ENCODE measurements around the gene E2F8.

Gene E2F8

GRCh38 chr11:19268909-19269308 is 28.2 kb upstream of the E2F8 start:
- H3K4me1 ChIP-seq (ENCODE audit: control insufficient read depth, insufficient read depth, low read length), result no peaks in the 10 kb centered on the region
- no peaks in the 10 kb centered on the region for H3K9me3 ChIP-seq (ENCODE audit: control insufficient read depth, insufficient read depth, low read depth, low read length)
- H3K36me3 ChIP-seq (ENCODE audit: control insufficient read depth in 2 of 2, insufficient read depth in 1 of 2, low read length in 2 of 2), result no peaks in the 10 kb centered on the region
- TF ChIP-seq ZBTB1 (tag by site-specific recombination; IDR thresholded peaks at IDR 0.05) (no peak), ZFP37 (tag by site-specific recombination; IDR thresholded peaks at IDR 0.05) (no peak), TRIM28 (IDR thresholded peaks at IDR 0.05; ENCODE audit: borderline replicate concordance, low read length) (no peak), ZNF704 (tag by site-specific recombination; IDR thresholded peaks at IDR 0.05) (no peak), OSR2 (tag by site-specific recombination; IDR thresholded peaks at IDR 0.05) (no peak), ZNF211 (tag by site-specific recombination; IDR thresholded peaks at IDR 0.05; ENCODE audit: low read depth) (no peak), ZNF324 (tag by site-specific recombination; IDR thresholded peaks at IDR 0.05) (no peak), ZNF777 (tag by site-specific recombination; IDR thresholded peaks at IDR 0.05; ENCODE audit: borderline replicate concordance) (no peak), EGR2 (tag by site-specific recombination; IDR thresholded peaks at IDR 0.05; ENCODE audit: low read depth) (no peak), HOXA7 (CRISPR knock-in tag; IDR thresholded peaks at IDR 0.05; ENCODE audit: borderline replicate concordance) (no peak), ZNF596 (tag by site-specific recombination; IDR thresholded peaks at IDR 0.05) (no peak), ZNF335 (tag by site-specific recombination; conservative IDR thresholded peaks at IDR 0.05) (no peak), ZNF426 (tag by site-specific recombination; IDR thresholded peaks at IDR 0.05) (no peak), ZNF24 (tag by site-specific recombination; IDR thresholded peaks at IDR 0.05) (no peak), ZNF610 (tag by site-specific recombination; IDR thresholded peaks at IDR 0.05; ENCODE audit: borderline replicate concordance) (no peak), ZNF416 (tag by site-specific recombination; IDR thresholded peaks at IDR 0.05) (no peak), ZNF639 (tag by site-specific recombination; IDR thresholded peaks at IDR 0.05) (no peak)
- TF ChIP-seq, protein P1, sequence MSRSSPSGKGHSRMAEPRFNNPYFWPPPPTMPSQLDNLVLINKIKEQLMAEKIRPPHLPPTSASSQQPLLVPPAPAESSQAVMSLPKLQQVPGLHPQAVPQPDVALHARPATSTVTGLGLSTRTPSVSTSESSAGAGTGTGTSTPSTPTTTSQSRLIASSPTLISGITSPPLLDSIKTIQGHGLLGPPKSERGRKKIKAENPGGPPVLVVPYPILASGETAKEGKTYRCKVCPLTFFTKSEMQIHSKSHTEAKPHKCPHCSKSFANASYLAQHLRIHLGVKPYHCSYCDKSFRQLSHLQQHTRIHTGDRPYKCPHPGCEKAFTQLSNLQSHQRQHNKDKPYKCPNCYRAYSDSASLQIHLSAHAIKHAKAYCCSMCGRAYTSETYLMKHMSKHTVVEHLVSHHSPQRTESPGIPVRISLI (tag by site-specific recombination; IDR thresholded peaks at IDR 0.05), result no peak
- TF ChIP-seq, protein P2, sequence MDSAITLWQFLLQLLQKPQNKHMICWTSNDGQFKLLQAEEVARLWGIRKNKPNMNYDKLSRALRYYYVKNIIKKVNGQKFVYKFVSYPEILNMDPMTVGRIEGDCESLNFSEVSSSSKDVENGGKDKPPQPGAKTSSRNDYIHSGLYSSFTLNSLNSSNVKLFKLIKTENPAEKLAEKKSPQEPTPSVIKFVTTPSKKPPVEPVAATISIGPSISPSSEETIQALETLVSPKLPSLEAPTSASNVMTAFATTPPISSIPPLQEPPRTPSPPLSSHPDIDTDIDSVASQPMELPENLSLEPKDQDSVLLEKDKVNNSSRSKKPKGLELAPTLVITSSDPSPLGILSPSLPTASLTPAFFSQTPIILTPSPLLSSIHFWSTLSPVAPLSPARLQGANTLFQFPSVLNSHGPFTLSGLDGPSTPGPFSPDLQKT (IDR thresholded peaks at IDR 0.05; ENCODE audit: borderline replicate concordance, low read depth, low read length), result no peak
- H3K27ac ChIP-seq (ENCODE audit: extremely low read depth, low read depth, low read length), result no peak overlapping the region
- POLR2A ChIA-PET, result no interaction called here
- H3K4me3 ChIP-seq (ENCODE audit: low read depth, low read length), result no peak overlapping the region
- CTCF ChIA-PET, result interaction anchor here (0.6 to 4.4 kb wide), 3 partner anchors 9 to 1379 kb away, joined by 3 to 35 read pairs (median 4); no protein-coding TSS in a partner anchor

DNA sequence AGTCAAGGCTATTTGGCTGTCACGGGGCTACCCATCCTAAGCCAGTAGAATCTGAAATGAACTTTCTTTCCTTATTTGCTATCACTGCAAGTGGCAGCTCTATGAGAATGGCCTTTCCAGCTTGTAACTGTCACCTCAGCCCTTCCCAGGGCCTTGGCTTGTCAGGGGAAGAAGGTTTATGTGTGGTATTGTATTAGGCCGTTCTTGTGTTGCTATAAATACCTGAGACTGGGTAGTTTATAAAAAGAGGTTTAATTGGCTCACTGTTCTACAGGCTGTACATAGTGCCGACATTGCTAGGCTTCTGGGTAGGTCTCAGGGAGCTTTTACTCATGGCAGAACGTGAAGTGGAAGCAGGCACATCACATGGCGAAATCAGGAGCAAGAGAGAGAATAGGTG is 26.8 kb upstream of the E2F8 start:
- ChIA-PET POLR2A (no interaction called here), CTCF (interaction anchor here (0.5 to 1.2 kb wide), 2 partner anchors 109 to 287 kb away, joined by 4 read pairs; no protein-coding TSS in a partner anchor)

More for the DNA sequence above, 26.8 kb upstream of the E2F8 start:
- Histone ChIP-seq H3K4me3 (ENCODE audit: low read depth, low read length) (no peak overlapping the region), H3K36me3 (ENCODE audit: control insufficient read depth in 2 of 2, insufficient read depth in 1 of 2, low read length in 2 of 2) (no peaks in the 10 kb centered on the region), H3K4me1 (ENCODE audit: control insufficient read depth, insufficient read depth, low read length) (no peaks in the 10 kb centered on the region), H3K27ac (ENCODE audit: extremely low read depth, low read depth, low read length) (no peak overlapping the region), H3K9me3 (ENCODE audit: control insufficient read depth, insufficient read depth, low read depth, low read length) (no peaks in the 10 kb centered on the region)
- no peak for TF ChIP-seq RBAK (tag by site-specific recombination; IDR thresholded peaks at IDR 0.05)
- TF ChIP-seq ZNF112 (tag by site-specific recombination; IDR thresholded peaks at IDR 0.05), result no peak
- TF ChIP-seq ZNF501 (tag by site-specific recombination; IDR thresholded peaks at IDR 0.05), result no peak
- TF ChIP-seq, protein P3, sequence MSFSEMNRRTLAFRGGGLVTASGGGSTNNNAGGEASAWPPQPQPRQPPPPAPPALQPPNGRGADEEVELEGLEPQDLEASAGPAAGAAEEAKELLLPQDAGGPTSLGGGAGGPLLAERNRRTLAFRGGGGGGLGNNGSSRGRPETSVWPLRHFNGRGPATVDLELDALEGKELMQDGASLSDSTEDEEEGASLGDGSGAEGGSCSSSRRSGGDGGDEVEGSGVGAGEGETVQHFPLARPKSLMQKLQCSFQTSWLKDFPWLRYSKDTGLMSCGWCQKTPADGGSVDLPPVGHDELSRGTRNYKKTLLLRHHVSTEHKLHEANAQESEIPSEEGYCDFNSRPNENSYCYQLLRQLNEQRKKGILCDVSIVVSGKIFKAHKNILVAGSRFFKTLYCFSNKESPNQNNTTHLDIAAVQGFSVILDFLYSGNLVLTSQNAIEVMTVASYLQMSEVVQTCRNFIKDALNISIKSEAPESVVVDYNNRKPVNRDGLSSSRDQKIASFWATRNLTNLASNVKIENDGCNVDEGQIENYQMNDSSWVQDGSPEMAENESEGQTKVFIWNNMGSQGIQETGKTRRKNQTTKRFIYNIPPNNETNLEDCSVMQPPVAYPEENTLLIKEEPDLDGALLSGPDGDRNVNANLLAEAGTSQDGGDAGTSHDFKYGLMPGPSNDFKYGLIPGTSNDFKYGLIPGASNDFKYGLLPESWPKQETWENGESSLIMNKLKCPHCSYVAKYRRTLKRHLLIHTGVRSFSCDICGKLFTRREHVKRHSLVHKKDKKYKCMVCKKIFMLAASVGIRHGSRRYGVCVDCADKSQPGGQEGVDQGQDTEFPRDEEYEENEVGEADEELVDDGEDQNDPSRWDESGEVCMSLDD (tag by site-specific recombination; IDR thresholded peaks at IDR 0.05), result no peak
- no peak for TF ChIP-seq ZEB2 (tag by site-specific recombination; IDR thresholded peaks at IDR 0.05)
- TF ChIP-seq ZNF48 (tag by site-specific recombination; IDR thresholded peaks at IDR 0.05), result no peak
- no peak for TF ChIP-seq BCL11A (tag by site-specific recombination; IDR thresholded peaks at IDR 0.05; ENCODE audit: low read depth)
- no peak for TF ChIP-seq GFI1B (tag by site-specific recombination; IDR thresholded peaks at IDR 0.05)
- no peak for TF ChIP-seq ZNF623 (tag by site-specific recombination; IDR thresholded peaks at IDR 0.05)
- TF ChIP-seq ZNF707 (tag by site-specific recombination; IDR thresholded peaks at IDR 0.05), result no peak
